Pericardium fibroblast (primary cell): Measurements from ENCODE around the gene TP73. TPM values are rescaled to one million over a fixed set of nuclear protein-coding genes. Genes with fewer than 3 reads are reported as not detected.

ENCODE experiments used
- total RNA-seq: library from RNA; depleted of rRNA; stranded (reverse); fragments of >200 nt; gene quantifications from 2 replicates; pipeline ENCODE4 v1.2.3, GENCODE V29; 2015

TP73 gene
- not detected in 2 replicates for total RNA-seq

GRCh38 chr1:3651930-3652547 lies at the start of gene TP73:
TSS of gene TP73 (plus strand) at chr1:3652516. CDS start at chr1:3682366, 29,850 bp downstream.

GRCh38 chr1:3611170-3612019 lies 40.9 kb upstream of the TP73 start, which contains the start of gene MEGF6:
TSS of gene MEGF6 (minus strand) at chr1:3611508. CDS start at chr1:3611268, 240 bp downstream.

GRCh38 chr1:3624200-3625136 lies 27.8 kb upstream of the TP73 start, which contains the start of gene TPRG1L:
TSS of gene TPRG1L (plus strand) at chr1:3625015. CDS start at chr1:3625073, 58 bp downstream.

GRCh38 chr1:3649342-3650247 lies 2.7 kb upstream of the TP73 start, which contains the start of gene WRAP73:
TSS of gene WRAP73 (minus strand) at chr1:3650103. CDS start at chr1:3649999, 104 bp downstream.

GRCh38 chr1:3752400-3752945 lies 100.2 kb downstream of the TP73 start, which contains the start of gene CCDC27:
TSS of gene CCDC27 (plus strand) at chr1:3752450. CDS start at chr1:3752482, 32 bp downstream.

GRCh38 chr1:3772715-3773571 lies 120.6 kb downstream of the TP73 start, which contains the start of gene SMIM1:
TSS of gene SMIM1 (plus strand) at chr1:3772749. CDS start at chr1:3775374, 2,625 bp downstream.

Other genes starting within 250 kb of the TP73 start
- gene ARHGEF16, start 197.9 kb upstream of the TP73 start, total RNA-seq: 0.23 TPM in 1 of 2 replicates, not detected in the other
- gene MEGF6, start 41.0 kb upstream of the TP73 start, total RNA-seq: 3.0 and 35.6 TPM in 2 replicates
- gene TPRG1L, start 27.5 kb upstream of the TP73 start, total RNA-seq: 20.7 and 32.7 TPM in 2 replicates
- gene WRAP73, start 2.4 kb upstream of the TP73 start, total RNA-seq: 8.2 and 17.3 TPM in 2 replicates
- not detected in 2 replicates for gene CCDC27, start 99.9 kb downstream of the TP73 start, total RNA-seq
- 10.3 TPM in 1 of 2 replicates, not detected in the other for gene SMIM1, start 120.2 kb downstream of the TP73 start, total RNA-seq
- gene LRRC47, start 144.0 kb downstream of the TP73 start, total RNA-seq: 31.7 and 33.8 TPM in 2 replicates
- gene CEP104, start 204.7 kb downstream of the TP73 start, total RNA-seq: 26.7 and 32.4 TPM in 2 replicates
- 3.5 and 6.3 TPM in 2 replicates for gene DFFB, start 205.0 kb downstream of the TP73 start, total RNA-seq
- 16.6 and 25.0 TPM in 2 replicates for gene C1orf174, start 247.8 kb downstream of the TP73 start, total RNA-seq